Measurements from ENCODE around the gene TXNDC11. TPM values are rescaled to one million over a fixed set of nuclear protein-coding genes. Genes with fewer than 3 reads are reported as not detected.

The TXNDC11 gene
- total RNA-seq, 6 experiments from 2014 or later = 43.2 to 63.3 (median 54.0) TPM

DNA sequence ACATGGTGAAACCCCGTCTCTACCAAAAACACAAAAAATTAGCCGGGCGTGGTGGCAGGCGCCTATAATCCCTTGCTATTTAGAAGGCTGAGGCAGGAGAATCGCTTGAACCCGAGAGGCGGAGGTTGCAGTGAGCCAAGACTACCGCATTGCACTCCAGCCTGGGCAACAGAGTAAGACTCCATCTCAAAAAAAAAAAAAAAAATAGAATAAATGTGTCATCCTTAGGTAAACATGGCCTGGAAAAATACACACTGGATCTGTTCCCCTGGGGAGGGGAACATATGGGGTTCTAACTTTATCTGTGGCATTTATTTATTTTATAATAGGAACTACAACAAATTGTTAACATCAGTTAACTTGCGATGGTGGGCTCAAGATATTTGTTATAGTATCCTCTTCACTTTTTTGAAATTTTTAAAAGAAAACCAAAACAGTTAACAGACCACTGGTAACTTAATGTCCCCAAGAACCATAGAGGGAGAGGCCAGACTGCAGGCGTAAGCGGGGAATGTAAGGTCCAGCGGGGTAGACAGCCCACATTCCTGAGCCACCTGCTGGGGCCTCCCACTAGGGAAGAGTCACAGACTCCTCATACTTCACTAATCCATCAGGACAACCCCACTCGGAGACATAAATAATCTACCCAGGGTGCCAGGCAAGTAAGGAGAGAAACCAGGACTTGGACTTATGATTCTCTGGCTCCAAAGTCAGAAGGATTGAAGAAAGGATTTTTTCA is 12.5 kb upstream of the TXNDC11 start:
- no peaks in the 10 kb centered on the region for H3K27me3 ChIP-seq
- intact Hi-C loops (cut with DNase I) = no loop called here
- peaks cover 8 to 45% (median 18%) of the 10 kb centered on the region in 4 donors for H3K36me3 ChIP-seq
- no peak overlapping the region for H3K4me3 ChIP-seq
- 88% methylated on average over 10 of the region's 13 CpGs for WGBS (ENCODE audit: insufficient coverage, low coverage, low lambda C conversion rate, missing lambda C conversion rate)
- DNase-seq (no peak), ATAC-seq (peak; percentile 37 to 64 (median 52))
- H3K9me3 ChIP-seq = no peaks in the 10 kb centered on the region
- TF ChIP-seq, protein P1, sequence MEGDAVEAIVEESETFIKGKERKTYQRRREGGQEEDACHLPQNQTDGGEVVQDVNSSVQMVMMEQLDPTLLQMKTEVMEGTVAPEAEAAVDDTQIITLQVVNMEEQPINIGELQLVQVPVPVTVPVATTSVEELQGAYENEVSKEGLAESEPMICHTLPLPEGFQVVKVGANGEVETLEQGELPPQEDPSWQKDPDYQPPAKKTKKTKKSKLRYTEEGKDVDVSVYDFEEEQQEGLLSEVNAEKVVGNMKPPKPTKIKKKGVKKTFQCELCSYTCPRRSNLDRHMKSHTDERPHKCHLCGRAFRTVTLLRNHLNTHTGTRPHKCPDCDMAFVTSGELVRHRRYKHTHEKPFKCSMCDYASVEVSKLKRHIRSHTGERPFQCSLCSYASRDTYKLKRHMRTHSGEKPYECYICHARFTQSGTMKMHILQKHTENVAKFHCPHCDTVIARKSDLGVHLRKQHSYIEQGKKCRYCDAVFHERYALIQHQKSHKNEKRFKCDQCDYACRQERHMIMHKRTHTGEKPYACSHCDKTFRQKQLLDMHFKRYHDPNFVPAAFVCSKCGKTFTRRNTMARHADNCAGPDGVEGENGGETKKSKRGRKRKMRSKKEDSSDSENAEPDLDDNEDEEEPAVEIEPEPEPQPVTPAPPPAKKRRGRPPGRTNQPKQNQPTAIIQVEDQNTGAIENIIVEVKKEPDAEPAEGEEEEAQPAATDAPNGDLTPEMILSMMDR (IDR thresholded peaks at IDR 0.05) = no peak
- TF ChIP-seq POLR2A (IDR thresholded peaks at IDR 0.05) = no peak
- peaks cover 0 to 45% (median 12%) of the 10 kb centered on the region in 4 donors for H3K4me1 ChIP-seq
- peak overlapping the region in 2 of 3 donors; percentile 83 for H3K27ac ChIP-seq

GRCh38 chr16:11752856-11753255 is 10.2 kb upstream of the TXNDC11 start:
- H3K27me3 ChIP-seq = no peaks in the 10 kb centered on the region
- intact Hi-C loops (cut with DNase I) = no loop called here
- H3K4me1 ChIP-seq = peaks cover 0 to 39% (median 9%) of the 10 kb centered on the region in 4 donors
- WGBS (ENCODE audit: insufficient coverage, low coverage, low lambda C conversion rate, missing lambda C conversion rate) = 64% methylated on average over 3 of the region's 3 CpGs
- H3K4me3 ChIP-seq = no peak overlapping the region
- ATAC-seq (peak in 1 of 4 donors; percentile 27), DNase-seq (no peak)
- TF ChIP-seq, protein P1 (IDR thresholded peaks at IDR 0.05) = no peak
- no peak for TF ChIP-seq POLR2A (IDR thresholded peaks at IDR 0.05)
- H3K36me3 ChIP-seq = peaks cover 8 to 42% (median 18%) of the 10 kb centered on the region in 4 donors
- peak overlapping the region in 2 of 3 donors; percentile 9 to 83 for H3K27ac ChIP-seq
- no peaks in the 10 kb centered on the region for H3K9me3 ChIP-seq

- Histone ChIP-seq H3K27ac (peak overlapping the region in 2 of 3 donors; percentile 20 to 95), H3K9me3 (no peaks in the 10 kb centered on the region), H3K4me3 (no peak overlapping the region), H3K36me3 (peaks cover 8 to 24% (median 11%) of the 10 kb centered on the region in 4 donors), H3K27me3 (no peaks in the 10 kb centered on the region), H3K4me1 (peaks cover 0 to 49% (median 15%) of the 10 kb centered on the region in 4 donors)
- intact Hi-C loops (cut with DNase I) = no loop called here
- no peak for TF ChIP-seq POLR2A (IDR thresholded peaks at IDR 0.05)
- TF ChIP-seq, protein P1 (IDR thresholded peaks at IDR 0.05) = no peak
- no peak for ATAC-seq
- 85% methylated on average over 7 of the region's 7 CpGs for WGBS (ENCODE audit: insufficient coverage, low coverage, low lambda C conversion rate, missing lambda C conversion rate)
- DNase-seq = no peak
These were observed 7.4 kb upstream of the TXNDC11 start for GRCh38 chr16:11750056-11750455.

DNA sequence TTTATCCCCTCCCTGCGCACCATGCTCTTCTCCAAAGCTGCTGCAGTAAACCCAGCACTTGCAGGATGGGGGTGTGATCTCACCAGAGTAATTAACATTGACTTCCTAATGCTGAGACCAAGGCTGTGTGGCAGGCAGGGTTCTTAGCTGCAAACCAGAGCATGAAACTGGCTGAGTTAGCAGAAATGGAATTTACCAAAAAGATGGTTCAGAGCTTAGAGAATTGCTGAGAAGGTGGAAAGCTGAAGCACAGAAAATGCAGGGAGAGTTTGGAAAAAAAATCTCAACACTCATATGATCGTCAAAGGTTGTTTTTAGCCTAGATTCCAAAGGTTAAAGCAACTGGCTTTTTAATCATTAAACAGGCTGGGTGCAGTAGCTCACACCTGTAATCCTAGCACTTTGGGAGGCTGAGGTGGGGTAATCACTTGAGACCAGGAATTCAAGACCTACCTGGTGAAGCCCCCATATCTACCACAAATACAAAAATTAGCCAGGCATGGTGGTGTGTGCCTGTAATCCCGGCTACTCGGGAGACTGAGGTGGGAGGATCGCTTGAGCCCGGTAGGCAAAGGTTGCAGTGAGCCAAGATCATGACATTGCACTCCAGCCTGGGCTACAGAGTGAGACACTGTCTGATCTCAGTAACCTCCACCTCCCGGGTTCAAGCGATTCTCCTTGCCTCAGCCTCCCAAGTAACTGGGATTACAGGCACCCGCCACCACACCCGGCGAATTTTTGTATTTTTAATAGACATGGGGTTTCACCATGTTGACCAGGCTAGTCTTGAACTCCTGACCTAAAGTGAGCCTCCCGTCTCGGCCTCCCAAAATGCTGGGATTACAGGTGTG is 6.0 kb upstream of the TXNDC11 start:
- peak; percentile 26 for TF ChIP-seq POLR2A (IDR thresholded peaks at IDR 0.05)
- TF ChIP-seq, protein P1 (IDR thresholded peaks at IDR 0.05) = no peak
- DNase-seq = peak in 1 of 3 donors; percentile 56
- intact Hi-C loops (cut with DNase I) = no loop called here

More for the DNA sequence above, 6.0 kb upstream of the TXNDC11 start:
- no peaks in the 10 kb centered on the region for H3K9me3 ChIP-seq
- H3K4me1 ChIP-seq = peaks cover 0 to 47% (median 20%) of the 10 kb centered on the region in 4 donors
- H3K27ac ChIP-seq = peak overlapping the region; percentile 61 to 95 (median 95)
- peak overlapping the region in 2 of 3 donors; percentile 12 to 17 for H3K4me3 ChIP-seq
- H3K36me3 ChIP-seq = peaks cover 8 to 23% (median 11%) of the 10 kb centered on the region in 4 donors
- 38% methylated on average over 8 of the region's 13 CpGs for whole genome bisulfite sequencing (ENCODE audit: insufficient coverage, low coverage, low lambda C conversion rate, missing lambda C conversion rate)
- H3K27me3 ChIP-seq = no peaks in the 10 kb centered on the region
- ATAC-seq = peak; percentile 74 to 85 (median 76)
